Hypothalamus (tissue), 51 donors: ENCODE results near the gene TBC1D3C.
"Not testable (repeated sequence)": the region's sequence is repeated elsewhere in the genome, so short reads cannot be mapped to it uniquely, and the experiment has no call there.

Experiments
- DNase-seq, 51 donors: peaks; one replicate each; lab custom pipeline; 2025; lab: John Stamatoyannopoulos, UW

Gene TBC1D3C

GRCh38 chr17:38068534-38068933 lies at the start of gene TBC1D3C:
Gene TBC1D3C (minus strand): TSS chr17:38068634. CDS start chr17:38067066, 1,568 bp downstream.
- DNase-seq, result not testable (repeated sequence)

DNA sequence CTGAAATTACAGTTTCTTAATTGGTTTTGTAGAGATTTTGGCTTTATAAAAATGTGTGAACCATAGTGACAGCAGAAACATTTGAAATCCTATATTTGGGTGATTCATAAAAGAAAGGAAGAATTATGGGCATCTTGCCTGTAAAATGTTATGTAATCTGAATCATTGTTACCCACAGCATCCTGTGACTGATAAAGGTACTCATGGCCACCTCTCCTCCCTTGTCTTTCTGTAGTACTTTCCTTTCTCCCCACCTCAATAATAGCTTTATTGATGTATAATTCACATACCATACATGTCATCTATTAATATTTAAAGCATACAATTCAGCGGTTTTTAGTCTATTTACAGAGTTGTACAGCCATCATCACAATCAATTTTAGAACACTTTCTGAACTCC lies 30.8 kb upstream of the TBC1D3C start:
- not testable (repeated sequence) for DNase-seq

DNA sequence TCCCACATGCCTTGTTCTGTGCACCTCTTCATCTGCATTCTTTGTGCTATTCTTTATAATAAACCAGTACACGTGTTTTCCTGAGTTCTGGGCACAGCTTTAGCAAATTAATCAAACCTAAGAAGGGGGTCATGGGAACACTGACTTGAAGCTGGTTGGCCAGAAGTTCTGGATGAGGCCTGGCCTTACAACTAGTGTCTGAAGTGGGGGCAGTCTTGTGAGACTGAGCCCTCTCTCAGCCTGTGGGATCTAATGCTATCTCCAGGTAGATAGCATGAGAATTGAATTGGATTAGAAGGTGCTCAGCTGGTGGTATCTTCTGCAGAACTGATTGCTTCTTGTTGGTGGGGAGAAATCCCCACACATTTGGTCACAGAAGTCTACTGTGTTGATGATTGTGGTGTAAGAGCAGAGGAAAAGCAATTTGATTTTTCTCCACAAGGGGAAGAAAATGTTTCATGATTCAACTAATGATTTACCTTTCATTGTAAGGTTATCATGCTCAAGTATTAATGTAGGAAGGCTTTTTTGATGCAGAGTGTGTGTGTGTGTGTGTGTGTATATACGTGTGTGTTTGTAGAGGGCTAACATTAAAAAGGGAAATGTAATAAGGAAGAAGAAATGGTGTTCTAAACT lies 25.7 kb upstream of the TBC1D3C start:
- not testable (repeated sequence) for DNase-seq

DNA sequence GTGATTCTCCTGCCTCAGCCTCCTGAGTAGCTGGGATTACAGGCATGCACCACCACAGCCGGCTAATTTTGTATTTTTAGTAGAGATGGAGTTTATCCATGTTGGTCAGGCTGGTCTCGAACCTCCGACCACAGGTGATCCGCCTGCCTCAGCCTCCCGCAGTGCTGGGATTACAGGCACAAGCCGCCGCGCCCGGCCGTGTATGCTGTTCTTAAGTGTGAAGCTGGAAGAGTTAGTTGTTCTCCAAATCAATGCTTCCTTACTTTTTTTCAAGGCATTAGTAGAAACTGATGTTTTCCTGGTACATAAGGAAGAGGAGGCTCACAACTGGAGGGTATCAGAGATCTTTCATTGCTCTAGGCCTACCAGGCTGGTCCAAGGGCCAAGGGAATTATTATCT lies 19.7 kb upstream of the TBC1D3C start:
- not testable (repeated sequence) for DNase-seq

GRCh38 chr17:38087344-38087743 lies 18.9 kb upstream of the TBC1D3C start:
- DNase-seq, result not testable (repeated sequence)
